ENCODE results near the gene CADM2. TPM values are rescaled to one million over a fixed set of nuclear protein-coding genes. Genes with fewer than 3 reads are reported as not detected.

The CADM2 gene
- total and polyA plus RNA-seq, 12 donors = 0.12 to 3.0 (median 0.62) TPM

DNA sequence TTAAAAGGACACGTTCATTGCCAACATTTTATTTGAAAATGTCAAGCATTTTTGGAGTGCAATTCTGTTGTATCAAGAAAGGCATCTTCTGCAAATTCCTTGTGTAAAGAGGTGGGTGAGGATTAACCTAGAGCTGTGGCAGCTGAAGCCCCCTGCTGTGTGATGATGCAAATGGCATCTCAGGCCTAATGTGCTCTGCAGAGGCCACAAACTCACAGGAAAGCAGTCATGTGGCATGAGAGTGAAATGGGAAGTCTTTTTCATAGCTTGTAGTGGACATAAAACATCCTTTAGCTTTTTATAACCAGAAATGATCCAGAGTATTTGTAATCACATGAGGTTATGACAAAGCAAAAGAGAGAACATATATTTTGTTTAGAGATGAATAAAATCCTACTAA is 6.4 kb downstream of the CADM2 start:
- no peak overlapping the region for H3K27ac ChIP-seq
- no peak for ATAC-seq
- TF ChIP-seq, protein P1, sequence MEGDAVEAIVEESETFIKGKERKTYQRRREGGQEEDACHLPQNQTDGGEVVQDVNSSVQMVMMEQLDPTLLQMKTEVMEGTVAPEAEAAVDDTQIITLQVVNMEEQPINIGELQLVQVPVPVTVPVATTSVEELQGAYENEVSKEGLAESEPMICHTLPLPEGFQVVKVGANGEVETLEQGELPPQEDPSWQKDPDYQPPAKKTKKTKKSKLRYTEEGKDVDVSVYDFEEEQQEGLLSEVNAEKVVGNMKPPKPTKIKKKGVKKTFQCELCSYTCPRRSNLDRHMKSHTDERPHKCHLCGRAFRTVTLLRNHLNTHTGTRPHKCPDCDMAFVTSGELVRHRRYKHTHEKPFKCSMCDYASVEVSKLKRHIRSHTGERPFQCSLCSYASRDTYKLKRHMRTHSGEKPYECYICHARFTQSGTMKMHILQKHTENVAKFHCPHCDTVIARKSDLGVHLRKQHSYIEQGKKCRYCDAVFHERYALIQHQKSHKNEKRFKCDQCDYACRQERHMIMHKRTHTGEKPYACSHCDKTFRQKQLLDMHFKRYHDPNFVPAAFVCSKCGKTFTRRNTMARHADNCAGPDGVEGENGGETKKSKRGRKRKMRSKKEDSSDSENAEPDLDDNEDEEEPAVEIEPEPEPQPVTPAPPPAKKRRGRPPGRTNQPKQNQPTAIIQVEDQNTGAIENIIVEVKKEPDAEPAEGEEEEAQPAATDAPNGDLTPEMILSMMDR (IDR thresholded peaks at IDR 0.05) = no peak
- WGBS, 2 donors = 16 to 24% methylated on average over 1 of the region's 1 CpG
- no peak overlapping the region for H3K4me3 ChIP-seq
- no peaks in the 10 kb centered on the region for H3K36me3 ChIP-seq
- H3K27me3 ChIP-seq = peaks cover 0 to 41% (median 31%) of the 10 kb centered on the region in 7 donors
- H3K4me1 ChIP-seq = peaks cover 0 to 5% (median 0%) of the 10 kb centered on the region in 9 donors
- DNase-seq = no peak
- H3K9me3 ChIP-seq = no peaks in the 10 kb centered on the region
- intact Hi-C loops (cut with DNase I) = no loop called here

DNA sequence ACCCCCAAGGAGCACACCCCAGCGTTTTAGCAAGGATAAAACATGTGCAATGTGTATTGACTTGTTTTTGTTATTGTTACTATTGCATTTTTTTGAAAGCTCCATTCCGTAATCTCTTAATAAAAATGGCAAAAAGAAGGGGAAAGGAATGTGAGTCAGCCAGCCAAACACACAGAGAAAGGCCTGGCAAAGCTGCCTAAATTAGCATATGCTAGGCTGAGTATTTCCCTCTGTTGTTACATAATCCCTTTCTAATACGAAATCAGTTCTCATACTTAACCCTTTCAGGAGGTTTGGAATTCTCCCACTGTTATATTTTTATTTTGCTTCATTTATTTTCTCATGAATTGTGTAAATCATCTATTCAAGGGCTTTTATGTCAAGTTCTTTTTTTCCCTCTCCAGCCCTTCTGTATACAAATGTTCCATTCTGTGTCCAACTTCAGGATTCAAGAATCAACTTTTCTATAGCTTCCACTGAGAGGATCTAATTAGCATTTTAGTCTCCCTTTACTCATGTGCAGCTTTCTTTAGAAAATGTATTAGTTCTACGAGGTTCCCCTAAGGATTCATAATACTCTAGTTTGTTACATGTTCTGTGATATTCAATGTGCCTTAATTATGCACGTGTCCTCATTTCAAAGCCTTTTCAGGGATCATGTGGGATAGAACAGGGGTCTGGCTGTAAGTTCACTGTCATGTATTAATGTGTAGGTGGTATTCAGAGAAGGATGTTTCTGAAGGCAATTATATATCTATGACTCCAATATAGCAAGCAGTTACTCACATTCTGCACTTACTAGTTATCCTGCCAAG is 9.2 kb downstream of the CADM2 start:
- ATAC-seq (no peak), DNase-seq (no peak)
- Histone ChIP-seq H3K9me3 (no peaks in the 10 kb centered on the region), H3K4me1 (no peaks in the 10 kb centered on the region), H3K27me3 (peaks cover 0 to 18% (median 4%) of the 10 kb centered on the region in 7 donors), H3K36me3 (no peaks in the 10 kb centered on the region), H3K4me3 (no peak overlapping the region), H3K27ac (no peak overlapping the region)
- TF ChIP-seq, protein P1 (IDR thresholded peaks at IDR 0.05) = no peak
- 24 to 33% methylated on average over 5 of the region's 5 CpGs for WGBS, 2 donors
- intact Hi-C loops (cut with DNase I) = no loop called here

DNA sequence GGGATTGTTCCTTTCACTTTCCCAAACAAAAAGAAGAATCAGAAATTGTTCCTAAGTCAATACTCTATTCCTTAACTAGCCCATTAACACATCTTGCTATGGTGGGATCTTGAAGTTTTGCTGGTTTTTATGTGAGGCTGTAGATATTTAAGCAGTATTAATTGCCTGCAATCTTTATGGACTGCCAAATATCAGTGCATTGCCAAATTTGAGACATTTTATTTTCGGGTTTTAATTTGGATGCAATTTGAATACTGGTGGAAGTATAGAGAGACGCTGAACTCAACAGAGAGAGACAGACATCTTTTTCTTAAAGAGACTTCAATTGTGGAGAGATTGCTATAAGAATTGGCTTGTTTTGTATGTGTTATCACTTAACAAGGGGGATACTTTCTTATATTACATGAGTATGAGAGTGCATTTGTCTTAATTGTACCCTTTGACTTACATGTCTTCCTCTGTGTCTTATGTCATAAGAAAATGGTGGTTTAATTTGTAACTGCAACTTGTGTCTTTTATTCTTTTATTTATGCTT is 10.0 kb downstream of the CADM2 start:
- TF ChIP-seq, protein P1 (IDR thresholded peaks at IDR 0.05) = no peak
- Histone ChIP-seq H3K27me3 (peaks cover 0 to 15% (median 0%) of the 10 kb centered on the region in 7 donors), H3K4me1 (no peaks in the 10 kb centered on the region), H3K4me3 (no peak overlapping the region), H3K36me3 (no peaks in the 10 kb centered on the region), H3K9me3 (no peaks in the 10 kb centered on the region), H3K27ac (no peak overlapping the region)
- WGBS, 2 donors = 80 to 85% methylated on average over 2 of the region's 2 CpGs
- ATAC-seq (no peak), DNase-seq (no peak)
- intact Hi-C loops (cut with DNase I) = no loop called here

DNA sequence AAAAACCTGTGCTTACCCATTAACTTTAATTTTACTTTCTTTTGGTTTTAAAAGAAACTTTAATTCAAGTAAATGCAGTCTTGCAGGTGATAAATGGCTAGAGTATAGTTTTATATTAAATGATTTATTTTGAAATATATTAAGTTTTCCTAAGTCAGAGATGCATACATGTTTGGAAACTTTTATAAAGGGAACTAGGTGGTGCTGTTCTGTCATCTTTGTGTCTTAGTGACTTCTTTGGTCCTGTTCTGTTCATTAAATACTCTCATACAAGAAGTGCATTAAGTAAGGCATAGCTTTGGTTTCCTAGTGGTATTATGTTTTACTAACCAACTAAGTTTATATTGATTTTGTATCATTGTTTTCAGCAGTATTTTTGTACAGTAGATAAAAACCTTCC is 15.6 kb downstream of the CADM2 start:
- Histone ChIP-seq H3K27ac (no peak overlapping the region), H3K36me3 (no peaks in the 10 kb centered on the region)

More for the DNA sequence above, 15.6 kb downstream of the CADM2 start:
- H3K9me3 ChIP-seq = no peaks in the 10 kb centered on the region
- TF ChIP-seq, protein P1 (IDR thresholded peaks at IDR 0.05) = no peak
- DNase-seq = no peak
- intact Hi-C loops (cut with DNase I) = no loop called here
- peaks cover 0 to 11% (median 0%) of the 10 kb centered on the region in 7 donors for H3K27me3 ChIP-seq
- no peak overlapping the region for H3K4me3 ChIP-seq
- no peak for ATAC-seq
- H3K4me1 ChIP-seq = no peaks in the 10 kb centered on the region
